Stomach (tissue), 9 donors: Measurements from ENCODE around the gene COL8A2. TPM values are rescaled to one million over a fixed set of nuclear protein-coding genes. Genes with fewer than 3 reads are reported as not detected.
A peak's percentile ranks its signal among the peaks of the same experiment; 100 is the strongest.

Experiments used
- DNase-seq, 2 donors: peaks; one replicate each; pipeline versions ENCODE4 v3.0.0 to v3.0.0-alpha.2; 2013 to 2019
- H3K27ac ChIP-seq, 5 donors: fragments of 200-600 bp in 4 of 5; sonication (generic) in 4 of 5; one replicate each; pipeline ENCODE4 v1.5.1; 2013 to 2019; ENCODE audit warnings: mild to moderate bottlenecking in 1 of 5, moderate library complexity in 1 of 5
- H3K27me3 ChIP-seq, 3 donors: fragments of 200-600 bp; sonication (generic); one replicate each; pipeline ENCODE4 v1.5.1; 2017 to 2019; ENCODE audit warnings: mixed run types in 1 of 3
- H3K36me3 ChIP-seq, 4 donors: fragments of 200-600 bp; sonication (generic); 1 replicate in 3 of 4; 2 replicates in 1 of 4; pipeline ENCODE4 v1.5.1; 2016 to 2019
- H3K4me1 ChIP-seq, 4 donors: fragments of 200-600 bp; sonication (generic); one replicate each; pipeline ENCODE4 v1.5.1; 2016 to 2019
- H3K4me3 ChIP-seq, 4 donors: fragments of 200-600 bp; sonication (generic) in 3 of 4; one replicate each; pipeline ENCODE4 v1.5.1; 2016 to 2019; ENCODE audit warnings: mild to moderate bottlenecking in 1 of 4
- H3K9me3 ChIP-seq, 4 donors: fragments of 200-600 bp; sonication (generic); one replicate each; pipeline ENCODE4 v1.5.1; 2016 to 2019
- EP300 ChIP-seq: sonication (generic); formaldehyde crosslinking; IDR thresholded peaks from one replicate; pipeline ENCODE4 v1.6.1; 2017; ENCODE audit warnings: antibody characterized with exemption
- POLR2A ChIP-seq, 4 donors: fragments of 450-650 bp; IDR thresholded peaks; one replicate each; pipeline ENCODE4 v1.6.1; 2016; ENCODE audit warnings: antibody characterized with exemption in 4 of 4, control low read depth in 2 of 4, mild to moderate bottlenecking in 1 of 4, moderate library complexity in 1 of 4
- POLR2AphosphoS5 ChIP-seq, 3 donors: sonication (generic); formaldehyde crosslinking; IDR thresholded peaks; one replicate each; pipeline ENCODE4 v1.6.1; 2016; ENCODE audit warnings: antibody characterized with exemption in 3 of 3
- WGBS, 5 donors: extraction: QIAGEN DNeasy Blood & Tissue Kit in 3 of 5; methylation state at CpG; one replicate each; pipeline versions ENCODE4 v1.1.5 to v1.1.7; 2013 to 2018; 5-methylcytosine and 5-hydroxymethylcytosine counted together
- intact Hi-C: fragments of 100-400 bp; cut with DNase I; formaldehyde crosslinking; loops from one replicate; pipeline ENCODE4 v1.15.1; 2023; ENCODE audit warnings: low total_unique reads
- polyA plus RNA-seq, 3 donors: library from polyadenylated mRNA; stranded (reverse); fragments of 200-250 nt; gene quantifications; one replicate each; pipeline ENCODE4 v1.2.3, GENCODE V29; 2013
- total RNA-seq, 5 donors: library from RNA; depleted of rRNA; stranded (reverse); fragments of >200 nt; gene quantifications; one replicate each; pipeline versions ENCODE4 v1.1.0 to v1.2.3, GENCODE V29; 2014 to 2016
- TF ChIP-seq, protein P1 (sequence below), 7 experiments: fragments of 450-650 bp in 4 of 7; fragments of 200-600 bp in 3 of 7; sonication (generic) in 3 of 7; IDR thresholded peaks; one replicate each; pipeline ENCODE4 v1.5.1; 2016 to 2019; ENCODE audit warnings: antibody characterized with exemption in 7 of 7, control low read depth in 2 of 7, mild to moderate bottlenecking in 1 of 7
- donor health status: healthy with polysubstance abuse.
- donor health status: Bipolar disorder and iron deficiency.
- donor health status: healthy.

Gene COL8A2
- total and polyA plus RNA-seq, 8 donors: 0.92 to 19.2 (median 4.3) TPM

DNA sequence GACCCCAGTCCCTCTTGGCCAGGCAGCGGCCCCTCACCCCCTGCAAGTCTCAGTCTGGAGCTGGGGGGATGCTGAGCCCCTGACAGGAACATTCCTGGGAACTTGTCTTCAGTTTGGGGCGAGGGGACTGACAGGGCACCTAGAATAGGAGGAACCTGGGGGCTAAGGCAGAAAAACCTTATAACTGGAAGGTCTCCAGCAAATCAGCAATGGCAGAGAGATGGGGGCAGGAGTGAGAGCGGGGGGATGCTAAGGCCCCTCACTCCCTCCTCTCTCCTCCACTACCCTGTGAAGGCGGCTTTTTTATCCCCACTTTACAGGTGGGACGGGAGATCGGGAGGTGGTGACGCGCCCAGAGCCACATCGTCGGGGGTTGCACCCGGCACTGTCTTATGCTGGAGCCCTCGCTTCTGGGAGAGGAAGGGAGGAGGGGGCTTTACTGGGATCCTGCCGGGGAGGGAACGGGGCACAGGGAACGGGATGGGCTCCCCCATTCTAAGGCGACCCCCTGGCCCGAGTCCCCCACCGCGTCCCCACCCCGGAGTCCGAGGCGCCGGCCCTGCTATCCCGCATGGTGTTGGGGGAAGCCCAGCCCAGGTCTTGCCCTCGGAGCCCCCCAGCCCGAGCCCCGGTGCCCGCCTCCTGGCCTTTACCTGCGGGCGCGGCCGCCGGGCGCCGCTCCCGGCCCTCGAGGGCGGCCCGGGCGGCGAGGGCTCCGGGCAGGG lies 456 bp downstream of the COL8A2 start:
- no peak for TF ChIP-seq POLR2A (IDR thresholded peaks at IDR 0.05)
- peaks cover 6 to 57% (median 29%) of the 10 kb centered on the region in 4 donors for H3K4me1 ChIP-seq
- WGBS, 5 donors: 19 to 52% (median 29%) methylated on average over 11 to 42 of the region's 42 CpGs
- no peaks in the 10 kb centered on the region for H3K9me3 ChIP-seq
- H3K27ac ChIP-seq: peak overlapping the region in 3 of 5 donors; percentile 69 to 81 (median 75)
- H3K4me3 ChIP-seq: peak overlapping the region; percentile 36 to 50 (median 49)
- peaks cover 0 to 25% (median 17%) of the 10 kb centered on the region in 3 donors for H3K27me3 ChIP-seq
- no peak for DNase-seq
- intact Hi-C loops: no loop called here
- H3K36me3 ChIP-seq: no peaks in the 10 kb centered on the region

DNA sequence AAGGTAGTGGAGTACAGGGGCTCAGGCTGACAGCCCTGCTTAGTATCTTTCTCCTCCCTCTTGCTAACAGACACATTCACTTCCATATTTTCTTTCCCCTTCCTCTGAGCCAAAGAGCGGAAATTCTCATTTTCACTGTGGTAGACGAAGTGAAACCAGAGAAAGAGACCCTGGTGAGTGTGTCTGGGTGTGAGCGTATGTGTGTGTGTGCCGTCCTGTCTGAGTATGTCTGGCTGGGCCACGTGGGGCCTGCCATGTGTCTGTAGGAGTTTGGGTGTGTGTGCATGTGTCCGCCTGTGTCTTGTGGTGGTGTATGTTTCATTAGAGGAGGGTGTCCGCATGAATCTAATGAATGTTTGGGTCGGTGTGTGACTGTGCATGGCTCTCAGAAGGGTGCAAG lies 1.7 kb downstream of the COL8A2 start:
- peak overlapping the region in 2 of 4 donors; percentile 6 to 49 for H3K4me3 ChIP-seq
- peak in 1 of 2 donors; percentile 59 for DNase-seq
- H3K36me3 ChIP-seq: no peaks in the 10 kb centered on the region
- H3K27me3 ChIP-seq: peaks cover 0 to 25% (median 17%) of the 10 kb centered on the region in 3 donors
- H3K4me1 ChIP-seq: peaks cover 6 to 69% (median 35%) of the 10 kb centered on the region in 4 donors
- intact Hi-C loops: no loop called here
- 44 to 68% (median 66%) methylated on average over 8 of the region's 8 CpGs for WGBS, 5 donors
- peak overlapping the region in 3 of 5 donors; percentile 41 to 81 (median 75) for H3K27ac ChIP-seq
- TF ChIP-seq, protein P1, sequence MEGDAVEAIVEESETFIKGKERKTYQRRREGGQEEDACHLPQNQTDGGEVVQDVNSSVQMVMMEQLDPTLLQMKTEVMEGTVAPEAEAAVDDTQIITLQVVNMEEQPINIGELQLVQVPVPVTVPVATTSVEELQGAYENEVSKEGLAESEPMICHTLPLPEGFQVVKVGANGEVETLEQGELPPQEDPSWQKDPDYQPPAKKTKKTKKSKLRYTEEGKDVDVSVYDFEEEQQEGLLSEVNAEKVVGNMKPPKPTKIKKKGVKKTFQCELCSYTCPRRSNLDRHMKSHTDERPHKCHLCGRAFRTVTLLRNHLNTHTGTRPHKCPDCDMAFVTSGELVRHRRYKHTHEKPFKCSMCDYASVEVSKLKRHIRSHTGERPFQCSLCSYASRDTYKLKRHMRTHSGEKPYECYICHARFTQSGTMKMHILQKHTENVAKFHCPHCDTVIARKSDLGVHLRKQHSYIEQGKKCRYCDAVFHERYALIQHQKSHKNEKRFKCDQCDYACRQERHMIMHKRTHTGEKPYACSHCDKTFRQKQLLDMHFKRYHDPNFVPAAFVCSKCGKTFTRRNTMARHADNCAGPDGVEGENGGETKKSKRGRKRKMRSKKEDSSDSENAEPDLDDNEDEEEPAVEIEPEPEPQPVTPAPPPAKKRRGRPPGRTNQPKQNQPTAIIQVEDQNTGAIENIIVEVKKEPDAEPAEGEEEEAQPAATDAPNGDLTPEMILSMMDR (IDR thresholded peaks at IDR 0.05): no peak
- H3K9me3 ChIP-seq: no peaks in the 10 kb centered on the region

DNA sequence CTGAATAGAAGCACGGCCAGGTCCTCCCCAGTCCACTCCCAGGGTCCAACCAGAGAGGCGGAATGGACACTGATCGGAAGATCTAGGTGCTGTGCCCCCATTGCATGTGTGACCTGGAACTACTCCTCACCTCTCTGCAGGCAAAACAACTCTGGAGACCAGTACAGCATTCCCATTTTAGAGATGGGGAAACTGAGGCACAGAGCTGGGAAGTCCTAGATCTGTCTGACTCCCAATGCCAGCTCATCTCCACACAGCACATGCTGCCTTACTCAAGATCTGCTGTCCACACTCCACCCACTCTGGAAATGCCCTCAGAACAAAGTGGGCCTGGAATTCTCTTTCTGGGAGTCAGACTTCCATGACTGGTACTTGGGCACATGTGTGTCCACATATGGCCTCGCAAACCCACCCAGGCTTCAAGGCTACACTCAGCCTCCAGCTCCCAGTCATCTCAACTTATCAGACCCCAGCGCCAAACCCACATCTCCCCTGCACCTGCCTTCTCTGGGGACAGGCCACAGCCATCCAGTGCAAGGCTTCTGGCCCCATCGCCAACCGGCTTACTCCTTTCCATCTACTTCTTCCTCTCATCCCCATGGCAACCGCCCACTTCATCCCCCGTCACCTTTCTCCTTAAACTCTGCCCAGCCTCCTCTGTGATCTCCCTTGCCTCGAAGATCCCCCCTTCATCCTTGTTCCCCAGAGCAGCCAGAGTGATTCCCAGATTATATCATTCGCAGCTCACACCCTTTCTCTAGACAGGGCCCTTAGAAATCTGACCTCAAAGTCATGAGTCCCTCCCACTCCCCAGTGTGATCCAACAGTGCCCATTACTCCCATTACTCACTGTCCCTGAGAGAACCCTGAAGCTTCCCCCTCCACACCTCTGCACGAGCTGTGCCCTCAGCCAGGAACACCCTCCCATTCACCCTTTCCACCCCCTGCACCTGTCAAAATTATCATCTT lies 2.7 kb downstream of the COL8A2 start:
- H3K27me3 ChIP-seq: peaks cover 0 to 25% (median 17%) of the 10 kb centered on the region in 3 donors
- H3K4me1 ChIP-seq: peaks cover 6 to 79% (median 37%) of the 10 kb centered on the region in 4 donors
- TF ChIP-seq POLR2AphosphoS5 (IDR thresholded peaks at IDR 0.05) (no peak), POLR2A (IDR thresholded peaks at IDR 0.05) (no peak), EP300 (no peak)
- TF ChIP-seq, protein P1 (IDR thresholded peaks at IDR 0.05): no peak
- H3K27ac ChIP-seq: peak overlapping the region in 3 of 5 donors; percentile 41 to 81 (median 75)
- no peaks in the 10 kb centered on the region for H3K9me3 ChIP-seq
- intact Hi-C loops: no loop called here
- no peaks in the 10 kb centered on the region for H3K36me3 ChIP-seq
- H3K4me3 ChIP-seq: peak overlapping the region in 1 of 4 donors; percentile 49
- no peak for DNase-seq
- 82 to 92% (median 88%) methylated on average over 12 of the region's 12 CpGs for WGBS, 5 donors

DNA sequence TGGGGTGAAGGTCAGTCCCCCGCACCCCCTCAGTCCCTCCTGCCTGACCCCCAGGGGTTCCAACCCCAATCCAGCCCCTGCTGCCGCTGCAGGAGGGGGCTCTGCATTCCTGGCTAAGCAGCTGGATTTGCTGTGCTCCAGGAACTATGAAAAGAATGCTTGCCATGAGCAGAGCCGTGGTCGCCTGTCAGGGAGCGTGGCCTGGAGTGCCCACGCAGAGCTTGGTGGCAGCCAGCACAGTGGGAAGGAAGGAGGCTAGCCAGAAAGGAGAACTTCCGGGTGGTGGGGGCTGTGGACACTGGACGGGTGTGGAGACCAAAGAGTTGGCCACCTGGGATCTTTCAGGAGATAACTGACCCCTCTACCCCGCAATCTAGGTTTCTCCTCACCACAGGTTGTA lies 5.6 kb downstream of the COL8A2 start:
- Histone ChIP-seq H3K4me1 (peaks cover 16 to 89% (median 43%) of the 10 kb centered on the region in 4 donors), H3K9me3 (no peaks in the 10 kb centered on the region), H3K4me3 (no peak overlapping the region), H3K36me3 (no peaks in the 10 kb centered on the region), H3K27ac (peak overlapping the region in 4 of 5 donors; percentile 41 to 83 (median 58)), H3K27me3 (peaks cover 0 to 7% (median under 1%) of the 10 kb centered on the region in 3 donors)
- 51 to 72% (median 56%) methylated on average over 8 to 9 of the region's 9 CpGs for WGBS, 5 donors
- TF ChIP-seq EP300: no peak
- no peak for TF ChIP-seq POLR2AphosphoS5 (IDR thresholded peaks at IDR 0.05)
- TF ChIP-seq, protein P1 (IDR thresholded peaks at IDR 0.05): no peak
- TF ChIP-seq POLR2A (IDR thresholded peaks at IDR 0.05): no peak
- no peak for DNase-seq
- intact Hi-C loops: no loop called here
